RWPE1 (cell line): ENCODE measurements around the gene F2RL1.

Experiments used
- CTCF ChIA-PET: fragments of 350-600 bp; sonication (Branson Sonifier 250); formaldehyde crosslinking; extraction: SDS; loops from one replicate; lab custom pipeline; 2021; lab: Yijun Ruan, JAX
- POLR2A ChIA-PET: fragments of 400-600 bp; formaldehyde crosslinking; extraction: SDS; loops from one replicate; lab custom pipeline; 2020; ENCODE audit warnings: antibody characterized with exemption; ENCODE audit not compliant: low non-redundant PET; lab: Yijun Ruan, JAX
- DNase-seq: peaks from one replicate; pipeline ENCODE4 v3.0.0; 2012; ENCODE audit warnings: low spot score
- H3K27ac ChIP-seq: fragments of 450-650 bp; 2 replicates; pipeline ENCODE4 v1.5.1; 2017
- TF ChIP-seq, protein P1 (sequence below): fragments of 450-650 bp; conservative IDR thresholded peaks from 2 replicates; pipeline ENCODE4 v1.5.1; 2017; ENCODE audit warnings: low read depth, mild to moderate bottlenecking

The F2RL1 gene

DNA sequence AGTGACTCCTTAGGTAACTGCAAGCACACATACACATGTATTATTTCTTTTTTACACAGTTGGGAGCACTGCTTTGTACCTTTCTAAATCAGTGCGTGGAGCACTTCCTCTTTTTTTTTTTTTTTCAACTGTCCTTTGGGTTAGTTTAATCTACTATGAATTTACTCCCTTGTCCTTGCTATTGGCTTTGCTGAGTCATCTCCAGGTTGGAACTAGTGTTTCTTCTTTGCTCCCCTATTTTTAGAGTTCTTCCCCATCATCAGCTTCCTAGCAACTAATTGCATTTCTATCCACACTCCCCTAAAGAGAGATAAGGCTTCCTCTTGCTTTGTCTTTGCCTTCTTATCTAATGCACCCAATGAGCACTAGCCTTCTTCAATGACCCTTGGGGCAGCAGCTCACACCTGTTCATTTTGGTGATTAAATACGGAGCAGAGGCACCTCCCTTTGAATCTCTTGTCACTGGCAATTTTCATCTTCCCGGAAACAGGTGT, 55.3 kb downstream of the F2RL1 start:
- CTCF ChIA-PET, result interaction anchor here (0.5 kb wide), 1 partner anchor 1125 kb away, joined by 3 read pairs; no protein-coding TSS in a partner anchor
- POLR2A ChIA-PET, result no interaction called here
- TF ChIP-seq, protein P1, sequence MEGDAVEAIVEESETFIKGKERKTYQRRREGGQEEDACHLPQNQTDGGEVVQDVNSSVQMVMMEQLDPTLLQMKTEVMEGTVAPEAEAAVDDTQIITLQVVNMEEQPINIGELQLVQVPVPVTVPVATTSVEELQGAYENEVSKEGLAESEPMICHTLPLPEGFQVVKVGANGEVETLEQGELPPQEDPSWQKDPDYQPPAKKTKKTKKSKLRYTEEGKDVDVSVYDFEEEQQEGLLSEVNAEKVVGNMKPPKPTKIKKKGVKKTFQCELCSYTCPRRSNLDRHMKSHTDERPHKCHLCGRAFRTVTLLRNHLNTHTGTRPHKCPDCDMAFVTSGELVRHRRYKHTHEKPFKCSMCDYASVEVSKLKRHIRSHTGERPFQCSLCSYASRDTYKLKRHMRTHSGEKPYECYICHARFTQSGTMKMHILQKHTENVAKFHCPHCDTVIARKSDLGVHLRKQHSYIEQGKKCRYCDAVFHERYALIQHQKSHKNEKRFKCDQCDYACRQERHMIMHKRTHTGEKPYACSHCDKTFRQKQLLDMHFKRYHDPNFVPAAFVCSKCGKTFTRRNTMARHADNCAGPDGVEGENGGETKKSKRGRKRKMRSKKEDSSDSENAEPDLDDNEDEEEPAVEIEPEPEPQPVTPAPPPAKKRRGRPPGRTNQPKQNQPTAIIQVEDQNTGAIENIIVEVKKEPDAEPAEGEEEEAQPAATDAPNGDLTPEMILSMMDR, result no peak
- no peak for DNase-seq
- no peak overlapping the region for H3K27ac ChIP-seq
